HG03135 (cell line): ENCODE measurements around the gene BNIPL.

ENCODE experiments used
- ATAC-seq: cut with Tn5 transposase; IDR thresholded peaks from one replicate; pipeline ENCODE4 v1.9.1; 2021; ENCODE audit warnings: mild to moderate bottlenecking, moderate library complexity; ENCODE audit not compliant: unreplicated experiment

BNIPL gene

DNA sequence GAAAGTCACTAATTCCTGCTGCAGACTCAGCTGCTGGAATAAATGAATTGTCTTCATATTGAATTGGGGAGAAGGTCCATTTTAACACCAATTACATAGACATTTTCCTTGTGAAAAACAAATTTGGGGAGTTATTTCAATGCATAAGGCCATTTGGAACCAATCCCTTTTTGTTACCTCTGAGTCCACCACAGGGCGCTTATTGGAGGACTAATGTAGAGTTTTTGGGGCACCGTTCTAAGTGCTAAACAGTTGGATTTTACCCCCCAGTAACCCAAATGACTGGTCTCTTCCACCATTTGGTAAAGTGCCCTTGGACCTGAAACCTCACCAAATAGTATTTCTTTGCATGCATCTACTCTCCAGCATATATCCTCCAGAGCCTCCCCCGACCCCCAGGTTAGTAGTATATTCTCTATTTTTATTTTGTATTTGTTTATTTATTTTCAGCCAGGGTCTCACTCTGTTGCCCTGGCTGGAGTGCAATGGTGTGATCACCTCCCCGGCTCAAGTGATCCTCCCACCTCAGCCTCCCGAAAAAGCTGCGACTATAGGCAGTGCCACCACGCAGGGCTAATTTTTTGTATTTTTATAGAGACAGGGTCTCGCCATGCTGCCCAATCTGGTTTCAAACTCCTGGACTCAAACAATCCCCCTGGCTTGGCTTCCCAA, 26.6 kb upstream of the BNIPL start:
- ATAC-seq: no peak

DNA sequence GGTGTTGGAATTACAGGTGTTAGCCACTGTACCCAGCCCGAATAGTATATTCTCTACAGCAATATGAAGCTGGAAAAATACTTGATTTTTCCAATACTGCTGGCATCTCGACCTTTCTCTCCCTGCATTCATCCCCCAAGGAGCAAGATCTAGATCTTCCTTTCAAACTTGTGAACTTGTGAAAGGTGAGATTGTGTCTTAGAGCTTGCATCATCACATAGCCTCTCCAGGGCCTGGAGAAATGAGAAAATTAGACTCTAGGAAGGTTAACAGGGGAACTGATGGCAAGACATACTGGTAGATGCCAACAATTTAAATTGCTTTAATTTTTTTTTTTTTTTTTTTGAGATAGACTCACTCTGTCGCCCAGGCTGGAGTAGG, 26.1 kb upstream of the BNIPL start:
- no peak for ATAC-seq

DNA sequence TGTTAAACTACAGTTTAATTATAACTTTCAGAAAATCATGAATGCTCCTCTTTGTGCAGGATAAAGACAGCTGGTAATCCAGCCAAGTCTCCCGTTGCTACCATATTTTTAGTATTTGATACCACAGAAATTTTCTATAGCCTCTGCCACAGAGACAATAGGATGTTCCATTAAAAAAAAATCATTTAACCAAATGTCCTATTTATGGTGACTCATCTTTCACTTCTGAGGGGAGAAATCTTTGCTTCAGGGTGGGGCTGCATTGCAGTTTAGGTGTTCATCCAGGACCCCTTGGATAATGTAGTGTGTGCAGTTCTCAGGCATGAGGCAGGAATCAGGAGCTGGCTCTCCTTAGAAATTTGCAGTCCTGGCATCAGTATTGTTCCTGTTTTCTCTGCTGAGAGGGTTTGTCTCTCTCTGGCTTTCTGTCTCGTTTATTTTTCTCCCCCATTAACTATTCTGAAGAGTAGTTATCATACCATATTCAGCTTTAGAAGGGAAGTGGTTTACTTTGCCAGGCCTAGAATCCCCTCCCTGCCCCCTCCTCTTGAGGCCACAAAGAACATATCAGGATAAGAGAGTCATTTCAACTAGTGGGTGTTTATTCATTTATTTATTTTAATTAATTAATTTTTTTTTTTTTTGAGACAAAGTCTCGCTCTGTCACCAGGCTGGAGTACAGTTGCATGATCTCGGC, 25.1 kb upstream of the BNIPL start:
- ATAC-seq: no peak

DNA sequence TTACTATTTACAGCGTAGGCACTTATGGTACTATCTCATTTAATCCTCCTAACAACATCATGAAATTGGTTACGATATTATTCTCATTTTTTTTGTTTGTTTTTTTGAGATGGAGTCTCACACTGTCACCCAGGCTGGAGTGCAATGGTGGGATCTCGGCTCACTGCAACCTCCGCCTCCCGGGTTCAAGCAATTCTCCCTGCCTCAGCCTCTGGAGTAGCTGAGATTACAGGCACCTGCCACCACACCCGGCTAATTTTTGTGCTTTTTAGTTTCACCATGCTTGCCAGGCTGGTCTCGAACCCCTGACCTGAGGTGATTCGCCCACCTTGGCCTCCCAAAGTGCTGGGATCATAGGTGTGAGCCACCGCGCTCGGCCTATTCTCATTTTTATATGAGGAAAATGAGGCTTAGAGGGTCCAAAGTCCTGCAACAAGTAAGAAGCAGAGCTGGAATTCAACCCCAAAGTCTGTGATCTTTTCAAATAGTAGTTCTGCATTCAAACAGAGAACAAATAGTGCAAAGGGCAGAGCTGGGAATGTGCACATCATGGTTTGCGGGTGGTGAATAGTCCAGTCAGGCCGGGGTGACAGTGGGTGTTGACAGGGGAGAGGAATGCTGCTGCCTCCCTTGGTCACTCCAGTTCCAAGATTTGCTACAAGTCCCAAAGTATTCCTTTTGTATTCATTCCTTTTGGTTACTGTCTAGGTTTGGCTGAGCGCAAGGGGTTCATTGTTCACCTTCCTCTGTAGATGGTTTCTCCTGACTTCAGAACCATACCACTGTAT, 23.5 kb upstream of the BNIPL start:
- no peak for ATAC-seq

DNA sequence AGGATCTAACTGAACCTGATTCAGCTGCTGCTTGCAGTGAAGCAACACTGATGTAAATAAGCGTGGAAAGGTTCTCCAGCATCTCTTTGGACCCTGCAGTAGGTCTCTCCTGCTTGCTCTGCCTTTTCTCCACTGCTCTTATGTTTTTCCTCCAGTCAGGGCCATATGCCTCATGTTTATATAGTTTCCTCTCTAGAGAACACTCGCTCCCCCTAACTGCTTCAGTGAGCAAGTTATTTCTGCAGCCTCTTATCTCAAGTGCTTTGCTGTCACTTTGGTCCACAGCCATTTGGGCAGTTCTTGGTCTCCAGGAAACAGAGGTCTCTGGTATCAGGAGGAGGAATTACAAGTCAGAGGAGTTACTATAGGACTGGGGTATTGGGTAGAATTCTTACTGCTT, 22.9 kb upstream of the BNIPL start:
- no peak for ATAC-seq

DNA sequence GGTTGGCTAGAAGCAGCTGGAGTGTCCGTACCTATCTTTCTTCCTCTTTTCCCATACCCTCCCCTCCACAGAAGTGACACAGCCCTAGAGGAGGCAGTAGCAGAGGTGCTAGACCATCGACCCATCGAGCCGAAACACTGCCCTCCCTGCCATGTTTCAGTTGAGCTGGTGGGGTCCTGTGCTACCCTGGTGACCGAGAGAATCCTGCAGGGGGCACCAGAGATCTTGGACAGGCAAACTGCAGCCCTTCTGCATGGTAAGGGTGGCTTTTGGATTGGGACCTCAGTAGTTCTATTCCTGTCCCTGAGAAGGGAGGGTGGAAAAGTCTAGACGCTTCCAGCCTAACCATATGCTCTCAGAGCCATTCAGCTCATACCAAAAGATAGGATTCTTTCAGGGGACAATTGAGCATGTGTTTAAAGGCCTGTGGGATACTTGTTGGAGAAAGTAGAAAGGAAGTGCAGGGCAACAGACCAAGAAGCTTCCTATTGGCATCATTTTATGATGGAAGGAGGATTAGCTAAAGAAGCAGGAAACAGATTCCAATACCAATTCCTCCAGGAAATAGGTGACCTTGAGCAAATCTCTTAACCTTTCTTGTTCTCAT, 11.7 kb upstream of the BNIPL start:
- no peak for ATAC-seq

DNA sequence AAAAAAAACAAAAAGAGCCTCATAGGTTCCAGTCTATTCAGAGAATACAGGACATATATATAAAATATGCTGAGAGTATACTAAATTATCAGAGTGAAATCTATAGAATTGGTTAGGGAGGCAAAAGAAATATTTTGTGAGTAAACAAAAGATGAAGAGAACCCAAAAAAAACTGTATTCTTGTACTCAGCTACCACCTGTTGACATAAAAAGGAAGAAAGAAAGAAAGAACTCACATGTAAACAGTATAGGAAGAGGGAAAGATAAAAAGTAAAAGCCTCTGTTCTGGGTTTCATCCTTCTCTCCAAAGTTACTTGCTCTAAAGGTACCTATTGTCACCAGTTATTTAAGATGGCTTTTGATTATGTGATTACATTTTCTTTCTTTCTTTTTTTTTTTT, 9.9 kb upstream of the BNIPL start:
- ATAC-seq: no peak

DNA sequence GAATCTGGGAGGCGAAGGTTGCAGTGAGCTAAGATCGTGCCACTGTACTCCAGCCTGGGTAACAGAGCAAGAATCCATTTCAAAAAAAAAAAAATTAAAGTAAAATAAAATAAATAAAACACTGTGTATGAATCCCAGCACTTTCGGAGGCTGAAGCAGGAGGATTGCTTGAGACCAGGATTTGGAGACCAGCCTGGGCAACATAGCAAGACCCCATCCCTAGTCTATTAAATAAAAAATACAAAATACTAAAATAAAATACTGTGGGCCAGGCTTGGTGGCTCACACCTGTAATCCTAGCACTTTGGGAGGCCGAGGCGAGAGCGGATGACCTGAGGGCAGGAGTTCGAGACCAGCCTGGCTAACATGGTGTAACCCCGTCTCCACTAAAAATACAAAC, 4.2 kb upstream of the BNIPL start:
- no peak for ATAC-seq

DNA sequence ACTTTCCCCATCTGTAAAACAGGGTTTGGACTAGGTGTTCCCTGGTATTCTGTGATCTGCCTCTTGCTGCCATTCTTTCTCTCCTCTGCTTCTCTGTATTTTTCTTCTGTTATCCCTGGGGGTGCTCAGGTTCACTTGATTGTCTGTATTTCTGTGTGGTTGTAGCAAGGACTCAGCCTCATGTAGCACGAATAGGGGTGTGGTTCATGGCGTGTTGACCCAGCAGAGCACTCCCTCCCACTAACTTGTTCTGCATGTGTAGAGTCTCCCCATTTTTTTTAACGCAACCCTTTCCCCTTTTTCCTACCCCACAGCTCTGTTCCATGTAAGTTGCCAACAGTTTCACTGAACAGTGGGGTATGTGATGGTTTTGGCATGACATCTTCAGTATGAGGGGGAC, 1.2 kb upstream of the BNIPL start:
- no peak for ATAC-seq

DNA sequence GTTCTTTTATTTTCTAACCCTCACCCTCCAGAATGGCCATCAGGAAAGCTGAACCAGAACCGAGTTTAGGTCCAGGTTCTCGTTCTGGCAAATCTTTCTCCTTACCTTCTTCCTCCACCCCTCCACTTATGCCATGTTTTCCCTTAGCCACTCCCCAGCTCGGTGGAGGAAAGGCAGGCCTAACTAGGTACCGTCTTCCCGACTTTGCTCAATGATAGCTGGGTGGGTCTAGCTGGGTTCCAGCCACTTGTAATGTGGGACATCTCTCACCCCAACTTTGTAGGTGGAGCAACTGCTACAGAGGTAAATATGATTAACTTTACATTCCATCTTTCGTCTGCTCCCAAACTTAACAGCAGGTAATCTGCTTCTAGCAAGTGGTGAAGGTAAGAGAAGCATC, 646 bp downstream of the BNIPL start:
- ATAC-seq: no peak

DNA sequence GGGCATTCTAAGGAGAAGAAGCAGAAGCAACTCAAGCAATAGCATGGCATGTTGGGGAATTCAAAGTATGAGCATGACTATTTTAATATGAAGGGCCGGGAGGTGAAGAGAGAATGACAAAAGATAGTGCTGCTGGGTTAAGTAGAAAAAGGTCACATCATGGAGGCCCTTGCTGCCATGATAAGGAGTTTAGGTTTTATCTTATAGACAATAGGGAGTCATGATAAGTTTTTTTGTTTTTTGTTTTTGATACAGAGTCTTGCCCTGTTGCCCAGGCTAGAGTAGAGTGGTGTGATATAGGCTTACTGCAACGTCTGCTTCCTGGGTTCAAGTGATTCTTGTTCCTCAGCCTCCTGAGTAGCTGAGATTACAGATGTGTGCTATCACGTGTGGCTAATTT, 3.1 kb downstream of the BNIPL start:
- no peak for ATAC-seq

DNA sequence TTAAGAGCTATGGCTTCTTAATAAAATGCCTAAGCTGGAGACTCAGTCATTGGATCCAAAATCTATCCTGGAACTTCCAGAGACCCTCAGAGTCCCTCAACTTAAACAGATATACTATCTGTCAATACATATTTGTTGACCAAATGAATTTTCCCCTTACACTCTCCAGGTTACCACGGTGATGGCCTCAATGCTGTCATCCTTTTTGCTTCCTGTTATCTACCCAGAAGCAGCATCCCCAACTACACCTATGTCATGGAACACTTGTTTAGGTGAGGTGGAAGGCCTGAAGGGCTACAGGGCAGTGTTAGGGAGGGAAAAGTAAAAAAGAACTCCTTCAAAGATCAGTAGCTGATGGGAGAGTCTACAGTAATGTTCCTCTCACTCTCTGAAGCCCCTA, 6.8 kb downstream of the BNIPL start:
- ATAC-seq: no peak

DNA sequence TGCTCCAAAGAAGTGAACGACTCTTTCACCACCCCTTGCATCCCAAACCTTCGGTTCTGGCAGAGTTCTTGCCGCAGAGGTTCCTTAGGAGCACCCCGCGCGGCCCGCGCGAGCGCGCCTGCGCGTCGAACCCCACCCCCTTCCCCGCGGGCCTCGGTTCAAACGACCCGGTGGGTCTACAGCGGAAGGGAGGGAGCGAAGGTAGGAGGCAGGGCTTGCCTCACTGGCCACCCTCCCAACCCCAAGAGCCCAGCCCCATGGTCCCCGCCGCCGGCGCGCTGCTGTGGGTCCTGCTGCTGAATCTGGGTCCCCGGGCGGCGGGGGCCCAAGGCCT, 11.2 kb downstream of the BNIPL start, which contains the start of gene C1orf56:
Gene C1orf56 (plus strand): TSS at position 161 of the 334 bp plus-strand sequence. CDS start 97 bp downstream, at position 258.
- ATAC-seq: peak; percentile 38

DNA sequence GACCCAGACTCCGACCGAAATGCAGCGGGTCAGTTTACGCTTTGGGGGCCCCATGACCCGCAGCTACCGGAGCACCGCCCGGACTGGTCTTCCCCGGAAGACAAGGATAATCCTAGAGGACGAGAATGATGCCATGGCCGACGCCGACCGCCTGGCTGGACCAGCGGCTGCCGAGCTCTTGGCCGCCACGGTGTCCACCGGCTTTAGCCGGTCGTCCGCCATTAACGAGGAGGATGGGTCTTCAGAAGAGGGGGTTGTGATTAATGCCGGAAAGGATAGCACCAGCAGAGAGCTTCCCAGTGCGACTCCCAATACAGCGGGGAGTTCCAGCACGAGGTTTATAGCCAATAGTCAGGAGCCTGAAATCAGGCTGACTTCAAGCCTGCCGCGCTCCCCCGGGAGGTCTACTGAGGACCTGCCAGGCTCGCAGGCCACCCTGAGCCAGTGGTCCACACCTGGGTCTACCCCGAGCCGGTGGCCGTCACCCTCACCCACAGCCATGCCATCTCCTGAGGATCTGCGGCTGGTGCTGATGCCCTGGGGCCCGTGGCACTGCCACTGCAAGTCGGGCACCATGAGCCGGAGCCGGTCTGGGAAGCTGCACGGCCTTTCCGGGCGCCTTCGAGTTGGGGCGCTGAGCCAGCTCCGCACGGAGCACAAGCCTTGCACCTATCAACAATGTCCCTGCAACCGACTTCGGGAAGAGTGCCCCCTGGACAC, 11.7 kb downstream of the BNIPL start:
- ATAC-seq: peak; percentile 63

DNA sequence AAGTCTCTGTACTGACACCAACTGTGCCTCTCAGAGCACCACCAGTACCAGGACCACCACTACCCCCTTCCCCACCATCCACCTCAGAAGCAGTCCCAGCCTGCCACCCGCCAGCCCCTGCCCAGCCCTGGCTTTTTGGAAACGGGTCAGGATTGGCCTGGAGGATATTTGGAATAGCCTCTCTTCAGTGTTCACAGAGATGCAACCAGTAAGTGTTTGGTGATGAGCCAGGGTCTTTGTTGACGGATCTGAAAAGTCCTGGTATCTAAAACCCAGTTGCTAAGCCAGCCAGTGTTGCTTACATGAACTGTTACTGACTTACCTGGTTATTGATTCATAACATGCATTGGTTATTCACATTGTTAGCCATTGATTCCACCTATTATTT, 12.3 kb downstream of the BNIPL start:
- ATAC-seq: no peak

DNA sequence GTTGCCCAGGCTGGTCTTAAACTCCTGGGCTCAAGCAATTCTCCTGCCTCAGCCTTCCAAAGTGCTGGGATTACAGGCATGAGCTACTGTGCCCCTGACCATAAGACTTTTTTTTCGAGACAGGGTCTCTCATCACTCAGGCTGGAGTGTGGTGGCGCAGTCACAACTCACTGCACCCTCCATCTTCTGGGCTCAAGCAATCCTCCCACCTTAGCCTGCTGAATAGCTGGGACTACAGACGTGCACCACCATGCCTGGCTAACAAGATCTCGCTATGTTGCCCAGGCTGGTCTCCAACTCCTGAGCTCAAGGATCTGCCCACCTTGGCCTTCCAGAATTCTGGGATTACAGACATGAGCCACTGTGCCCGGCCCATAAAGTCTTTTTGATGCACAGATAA, 13.1 kb downstream of the BNIPL start:
- ATAC-seq: no peak

DNA sequence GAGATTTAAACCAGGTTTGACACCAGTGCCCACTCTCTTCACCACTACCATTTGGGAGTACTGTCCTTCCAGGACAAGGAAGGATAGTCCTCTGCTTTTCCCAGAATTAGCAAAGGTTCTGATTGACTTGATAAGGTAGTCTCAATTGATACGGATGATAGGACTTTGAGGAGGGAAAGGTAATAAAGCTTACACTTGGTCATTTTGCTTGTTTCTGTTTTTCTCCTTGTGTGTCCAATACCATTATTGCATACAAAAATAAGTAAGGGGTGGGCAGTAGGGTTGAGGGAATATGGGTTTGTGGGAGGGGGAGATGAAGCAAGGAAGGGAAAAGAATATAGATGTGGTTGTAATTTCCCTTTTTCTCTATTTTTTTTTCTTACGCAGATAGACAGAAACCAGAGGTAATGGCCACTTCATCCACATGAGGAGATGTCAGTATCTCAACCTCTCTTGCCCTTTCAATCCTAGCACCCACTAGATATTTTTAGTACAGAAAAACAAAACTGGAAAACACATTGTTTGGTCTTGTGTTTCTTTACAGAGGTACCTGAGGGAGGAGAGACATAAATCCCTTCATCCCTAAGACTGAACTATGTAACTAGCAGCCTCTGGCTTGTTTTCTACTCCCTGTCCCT, 13.8 kb downstream of the BNIPL start:
- ATAC-seq: no peak

DNA sequence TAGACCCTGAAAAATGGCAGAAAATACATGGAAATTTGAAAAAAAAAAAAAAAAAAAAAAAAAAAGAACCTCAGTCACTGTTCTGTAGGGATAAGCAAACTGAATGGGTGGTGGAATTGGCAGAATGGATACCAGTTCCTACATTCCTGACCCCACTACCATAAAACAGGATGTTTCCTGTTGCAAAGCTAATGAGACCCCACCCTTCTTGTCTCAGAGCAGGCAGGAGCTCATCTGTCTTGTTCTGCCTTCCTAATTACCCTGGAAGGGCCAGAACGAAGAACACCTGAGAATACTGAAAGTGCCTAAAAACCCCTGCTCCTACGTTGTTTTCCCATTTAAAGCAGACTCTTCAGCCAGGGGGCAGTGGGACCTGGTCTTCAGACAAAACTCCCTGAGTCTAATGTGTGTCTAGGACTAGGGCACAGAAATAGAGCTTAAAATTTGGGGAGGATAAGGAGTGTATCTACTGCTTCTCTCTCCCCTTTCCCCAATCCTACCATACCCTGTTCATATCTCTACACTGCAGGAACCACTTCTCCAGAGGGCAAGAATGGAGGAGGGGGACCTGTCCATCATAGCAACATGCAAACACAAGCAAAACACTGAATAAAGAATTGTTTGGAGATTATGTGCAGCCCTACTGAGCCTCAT, 15.1 kb downstream of the BNIPL start:
- no peak for ATAC-seq

DNA sequence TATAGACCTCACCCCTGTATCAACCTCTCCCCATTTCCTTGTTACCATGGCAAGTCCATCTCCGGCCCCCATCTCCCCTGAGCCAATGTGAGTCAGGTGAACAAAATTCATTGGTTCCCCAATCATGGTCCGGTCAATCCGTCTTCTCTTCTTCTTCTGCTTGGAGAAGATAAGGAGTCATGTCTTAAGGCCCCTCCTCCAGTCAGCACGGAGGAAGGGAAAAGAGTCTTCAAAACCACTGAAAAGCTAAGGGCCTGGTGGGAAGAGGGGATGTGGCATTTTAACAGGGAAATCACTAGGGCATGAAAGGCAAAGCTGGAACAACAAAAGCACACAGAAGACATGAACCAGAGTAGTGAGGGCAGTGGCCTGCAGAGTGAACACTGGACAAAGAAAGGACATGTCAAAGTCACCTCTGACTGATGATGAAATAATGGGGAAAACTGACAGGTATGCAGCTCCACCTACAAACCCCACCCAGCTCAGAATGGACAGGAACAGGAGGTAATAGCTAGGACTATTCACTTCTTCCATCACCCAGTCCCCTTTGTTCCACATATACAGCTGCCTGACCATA, 18.7 kb downstream of the BNIPL start:
- no peak for ATAC-seq

DNA sequence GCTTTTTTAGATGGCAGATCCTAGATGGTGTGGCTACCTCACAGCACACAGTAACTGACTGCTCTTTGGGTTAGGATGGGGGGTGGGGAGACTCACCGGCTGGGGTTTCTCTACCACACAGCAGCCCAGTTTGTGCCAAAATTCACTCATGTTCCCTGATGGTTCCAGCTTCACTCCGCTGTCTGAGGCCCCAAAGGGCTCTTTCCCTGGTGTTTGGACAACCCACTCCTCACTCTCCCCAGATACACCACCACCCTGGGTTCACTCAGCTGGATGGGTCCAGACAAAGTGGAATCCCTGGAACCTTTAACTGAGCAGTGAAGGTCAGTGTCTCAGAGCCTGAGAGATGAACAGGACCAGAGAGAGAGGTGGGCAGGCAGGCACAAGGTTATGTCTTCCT, 19.2 kb downstream of the BNIPL start:
- no peak for ATAC-seq
